ENCODE measurements around the gene GBA3.

DNA sequence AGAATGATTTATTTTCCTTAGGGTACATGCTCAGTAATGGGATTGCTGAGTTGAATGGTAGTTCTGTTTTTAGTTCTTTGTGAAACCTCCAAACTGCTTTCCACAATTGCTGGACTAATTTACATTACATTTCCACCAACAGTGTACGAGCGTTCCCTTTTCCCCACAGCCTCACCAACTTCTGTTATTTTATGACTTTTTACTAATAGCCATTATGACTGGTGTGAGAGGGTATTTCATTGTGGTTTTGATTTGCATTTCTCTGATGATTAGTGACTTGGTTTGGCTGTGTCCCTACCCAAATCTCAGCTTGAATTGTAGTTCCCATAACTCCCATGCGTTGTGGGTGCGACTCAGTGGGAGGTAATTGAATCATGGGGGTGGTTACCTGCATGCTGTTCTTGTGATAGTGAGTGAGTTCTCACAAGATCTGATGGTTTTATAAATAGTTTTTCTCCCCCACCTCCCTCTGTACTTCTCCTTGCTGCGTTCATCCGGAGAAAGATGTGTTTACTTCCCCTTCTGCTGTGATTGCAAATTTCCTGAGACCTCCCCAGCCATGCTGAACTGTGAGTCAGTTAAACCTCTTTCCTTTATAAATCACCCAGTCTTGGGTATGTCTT is 95.1 kb downstream of the GBA3 start:
- TF ChIP-seq, protein P1, sequence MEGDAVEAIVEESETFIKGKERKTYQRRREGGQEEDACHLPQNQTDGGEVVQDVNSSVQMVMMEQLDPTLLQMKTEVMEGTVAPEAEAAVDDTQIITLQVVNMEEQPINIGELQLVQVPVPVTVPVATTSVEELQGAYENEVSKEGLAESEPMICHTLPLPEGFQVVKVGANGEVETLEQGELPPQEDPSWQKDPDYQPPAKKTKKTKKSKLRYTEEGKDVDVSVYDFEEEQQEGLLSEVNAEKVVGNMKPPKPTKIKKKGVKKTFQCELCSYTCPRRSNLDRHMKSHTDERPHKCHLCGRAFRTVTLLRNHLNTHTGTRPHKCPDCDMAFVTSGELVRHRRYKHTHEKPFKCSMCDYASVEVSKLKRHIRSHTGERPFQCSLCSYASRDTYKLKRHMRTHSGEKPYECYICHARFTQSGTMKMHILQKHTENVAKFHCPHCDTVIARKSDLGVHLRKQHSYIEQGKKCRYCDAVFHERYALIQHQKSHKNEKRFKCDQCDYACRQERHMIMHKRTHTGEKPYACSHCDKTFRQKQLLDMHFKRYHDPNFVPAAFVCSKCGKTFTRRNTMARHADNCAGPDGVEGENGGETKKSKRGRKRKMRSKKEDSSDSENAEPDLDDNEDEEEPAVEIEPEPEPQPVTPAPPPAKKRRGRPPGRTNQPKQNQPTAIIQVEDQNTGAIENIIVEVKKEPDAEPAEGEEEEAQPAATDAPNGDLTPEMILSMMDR (IDR thresholded peaks at IDR 0.05): no peak
- TF ChIP-seq POLR2AphosphoS5 (IDR thresholded peaks at IDR 0.05) (no peak), POLR2A (IDR thresholded peaks at IDR 0.05) (no peak)
